Measurements from ENCODE around the gene TMC1. TPM values are rescaled to one million over a fixed set of nuclear protein-coding genes. Genes with fewer than 3 reads are reported as not detected.

TMC1 gene
- total RNA-seq, 1 experiment from 2014 or later = not detected

DNA sequence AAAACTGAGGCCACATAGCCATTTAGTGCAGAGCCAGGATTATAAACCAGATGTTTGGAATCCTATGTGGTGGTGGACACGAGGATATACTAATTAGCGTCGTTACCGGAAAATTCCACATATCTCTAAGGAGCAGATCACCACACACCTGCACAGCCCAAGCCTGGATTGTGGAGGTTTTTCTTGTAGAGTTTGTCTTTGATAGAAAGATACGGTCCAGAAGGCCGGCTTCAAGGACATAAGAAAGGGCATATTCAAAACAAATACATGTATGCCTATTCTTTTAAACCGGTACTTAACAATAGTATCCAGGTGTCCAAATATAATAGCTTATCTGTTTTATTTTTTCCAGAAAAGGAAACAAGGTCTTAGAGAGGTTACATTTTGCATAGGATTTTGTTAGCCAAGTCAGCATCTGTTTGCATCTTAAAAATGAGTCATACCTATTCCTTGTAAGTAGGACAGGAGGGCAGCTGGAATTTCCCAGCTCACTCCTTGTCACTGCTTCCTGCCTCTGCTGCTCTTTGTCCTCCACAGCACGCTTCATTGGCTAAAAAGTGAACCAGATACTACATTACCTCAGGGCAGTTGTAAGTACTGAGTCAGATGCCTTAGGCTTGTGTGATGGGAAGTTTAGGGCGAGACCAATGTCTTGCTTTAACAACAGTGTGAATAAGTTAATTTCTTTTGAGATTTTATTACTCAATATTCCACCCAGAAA, 3.6 kb downstream of the TMC1 start:
- POLR2A ChIA-PET = interaction anchor here (0.6 to 5.0 kb wide), 24 partner anchors 8 to 232 kb away, joined by 3 to 80 read pairs (median 4); partner anchors contain the start of gene ZFAND5
- TF ChIP-seq, protein P1, sequence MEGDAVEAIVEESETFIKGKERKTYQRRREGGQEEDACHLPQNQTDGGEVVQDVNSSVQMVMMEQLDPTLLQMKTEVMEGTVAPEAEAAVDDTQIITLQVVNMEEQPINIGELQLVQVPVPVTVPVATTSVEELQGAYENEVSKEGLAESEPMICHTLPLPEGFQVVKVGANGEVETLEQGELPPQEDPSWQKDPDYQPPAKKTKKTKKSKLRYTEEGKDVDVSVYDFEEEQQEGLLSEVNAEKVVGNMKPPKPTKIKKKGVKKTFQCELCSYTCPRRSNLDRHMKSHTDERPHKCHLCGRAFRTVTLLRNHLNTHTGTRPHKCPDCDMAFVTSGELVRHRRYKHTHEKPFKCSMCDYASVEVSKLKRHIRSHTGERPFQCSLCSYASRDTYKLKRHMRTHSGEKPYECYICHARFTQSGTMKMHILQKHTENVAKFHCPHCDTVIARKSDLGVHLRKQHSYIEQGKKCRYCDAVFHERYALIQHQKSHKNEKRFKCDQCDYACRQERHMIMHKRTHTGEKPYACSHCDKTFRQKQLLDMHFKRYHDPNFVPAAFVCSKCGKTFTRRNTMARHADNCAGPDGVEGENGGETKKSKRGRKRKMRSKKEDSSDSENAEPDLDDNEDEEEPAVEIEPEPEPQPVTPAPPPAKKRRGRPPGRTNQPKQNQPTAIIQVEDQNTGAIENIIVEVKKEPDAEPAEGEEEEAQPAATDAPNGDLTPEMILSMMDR (IDR thresholded peaks at IDR 0.05; ENCODE audit: unreplicated experiment) = no peak

DNA sequence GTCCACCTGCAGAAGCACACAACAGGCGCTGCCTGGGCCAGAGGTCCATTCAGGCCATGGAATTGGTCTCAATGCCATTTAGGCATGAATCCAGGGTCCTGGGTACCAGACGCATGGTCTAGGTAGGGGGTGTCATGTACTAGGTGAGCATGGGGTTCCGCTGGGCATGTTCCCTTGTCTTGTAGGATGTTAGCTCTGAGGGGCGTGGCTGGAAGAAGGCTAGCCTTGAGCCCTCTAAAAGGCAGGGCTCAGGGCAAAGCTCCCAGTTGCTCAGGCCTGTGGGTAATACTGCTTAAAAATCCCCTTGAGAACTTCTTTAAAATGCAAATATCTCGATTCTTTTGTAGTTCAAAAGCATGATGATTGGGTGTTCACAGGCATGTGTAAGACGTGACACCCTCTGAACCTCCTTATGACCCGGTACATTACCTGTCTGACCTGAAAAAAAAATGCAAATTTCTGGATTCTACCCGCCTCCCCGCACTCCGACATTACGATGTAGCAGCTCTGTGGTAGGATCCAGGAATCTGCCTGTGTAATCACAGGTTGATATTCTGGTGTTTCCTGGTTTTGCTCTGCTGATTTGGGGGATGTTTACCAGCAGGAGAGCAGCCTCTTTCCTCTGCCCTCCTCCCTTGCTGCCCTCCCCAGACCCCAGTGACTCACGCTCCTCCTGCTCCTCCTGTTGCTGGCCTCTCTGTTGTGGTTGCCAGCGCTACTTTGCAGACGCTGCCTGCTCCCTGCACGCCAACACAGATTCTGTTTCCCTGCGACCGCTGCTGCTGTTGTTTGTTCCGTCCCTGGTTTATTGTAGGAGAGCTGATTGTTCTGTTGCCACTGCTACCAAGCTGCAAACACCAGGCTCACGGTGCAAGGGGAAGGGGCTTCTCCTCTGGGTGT, 5.7 kb downstream of the TMC1 start:
- H3K27me3 Mint-ChIP-seq (ENCODE audit: insufficient read depth, unreplicated experiment) = no peaks in the 10 kb centered on the region
- POLR2A ChIA-PET = interaction anchor here (0.6 to 5.0 kb wide), 17 partner anchors 12 to 235 kb away, joined by 3 to 80 read pairs (median 7); partner anchors contain the start of gene ZFAND5
- peaks cover 5% of the 10 kb centered on the region for H3K36me3 Mint-ChIP-seq (ENCODE audit: insufficient read depth, unreplicated experiment)
- peak overlapping the region; percentile 65 for H3K4me3 Mint-ChIP-seq (ENCODE audit: unreplicated experiment)
- intact Hi-C loops (cut with micrococcal nuclease) = loop anchor here (5.0 kb wide), 1 partner anchor 50 kb away; no protein-coding TSS in a partner anchor
- CTCF ChIA-PET = interaction anchor here (0.6 to 1.0 kb wide), 11 partner anchors 13 to 194 kb away, joined by 3 to 6 read pairs (median 3); no protein-coding TSS in a partner anchor
- TF ChIP-seq, protein P1 (IDR thresholded peaks at IDR 0.05; ENCODE audit: unreplicated experiment) = no peak
- no peaks in the 10 kb centered on the region for H3K9me3 Mint-ChIP-seq (ENCODE audit: unreplicated experiment)
- DNase-seq (ENCODE audit: unreplicated experiment) = peak; percentile 82
- peaks cover 16% of the 10 kb centered on the region for H3K4me1 Mint-ChIP-seq (ENCODE audit: insufficient read depth, unreplicated experiment)
- BruUV-seq (replicated peaks) = no TSS peak
- H3K27ac Mint-ChIP-seq (ENCODE audit: low read depth, unreplicated experiment) = peak overlapping the region; percentile 96

More for the DNA sequence above, 3.6 kb downstream of the TMC1 start:
- BruUV-seq (replicated peaks) = no TSS peak
- DNase-seq (ENCODE audit: unreplicated experiment) = peak; percentile 97
- H3K9me3 Mint-ChIP-seq (ENCODE audit: unreplicated experiment) = no peaks in the 10 kb centered on the region
- peaks cover 5% of the 10 kb centered on the region for H3K36me3 Mint-ChIP-seq (ENCODE audit: insufficient read depth, unreplicated experiment)
- peaks cover 16% of the 10 kb centered on the region for H3K4me1 Mint-ChIP-seq (ENCODE audit: insufficient read depth, unreplicated experiment)
- intact Hi-C loops (cut with micrococcal nuclease) = loop anchor here (1.0 to 5.0 kb wide), 4 partner anchors 52 to 233 kb away; partner anchors contain the start of gene ZFAND5
- CTCF ChIA-PET = interaction anchor here (0.7 to 1.5 kb wide), 2 partner anchors 47 to 605 kb away, joined by 3 to 4 read pairs; no protein-coding TSS in a partner anchor
- peak overlapping the region; percentile 96 for H3K27ac Mint-ChIP-seq (ENCODE audit: low read depth, unreplicated experiment)
- no peak overlapping the region for H3K4me3 Mint-ChIP-seq (ENCODE audit: unreplicated experiment)
- H3K27me3 Mint-ChIP-seq (ENCODE audit: insufficient read depth, unreplicated experiment) = no peaks in the 10 kb centered on the region

DNA sequence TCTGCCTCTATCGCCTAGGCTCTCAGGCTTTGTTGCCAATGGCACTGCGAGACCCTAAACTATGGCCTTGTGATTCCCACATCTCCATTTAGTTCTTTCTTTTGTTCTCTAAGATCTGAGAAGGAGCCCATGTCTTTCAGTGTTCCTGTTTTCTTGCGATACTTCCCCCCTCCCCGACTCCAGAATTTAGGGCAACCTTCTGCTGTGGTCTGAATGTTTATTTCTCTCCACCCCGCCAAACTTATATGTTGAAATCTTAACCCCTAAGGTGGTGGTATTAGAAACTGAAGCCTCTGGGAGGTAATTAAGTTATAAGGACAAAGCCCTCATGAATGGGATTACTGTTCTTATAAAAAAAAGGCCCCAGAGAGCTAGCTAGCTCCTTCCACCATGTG, 6.4 kb downstream of the TMC1 start:
- peaks cover 16% of the 10 kb centered on the region for H3K4me1 Mint-ChIP-seq (ENCODE audit: insufficient read depth, unreplicated experiment)
- ChIA-PET CTCF (interaction anchor here (0.6 to 0.7 kb wide), 6 partner anchors 14 to 195 kb away, joined by 3 to 4 read pairs (median 3); no protein-coding TSS in a partner anchor), POLR2A (interaction anchor here (0.8 to 5.0 kb wide), 12 partner anchors 13 to 235 kb away, joined by 3 to 80 read pairs (median 16); partner anchors contain the start of gene ZFAND5)
- BruUV-seq (replicated peaks) = no TSS peak
- H3K36me3 Mint-ChIP-seq (ENCODE audit: insufficient read depth, unreplicated experiment) = peaks cover 5% of the 10 kb centered on the region
- intact Hi-C loops (cut with micrococcal nuclease) = loop anchor here (5.0 kb wide), 1 partner anchor 50 kb away; no protein-coding TSS in a partner anchor
- H3K27ac Mint-ChIP-seq (ENCODE audit: low read depth, unreplicated experiment) = peak overlapping the region; percentile 96
- TF ChIP-seq, protein P1 (IDR thresholded peaks at IDR 0.05; ENCODE audit: unreplicated experiment) = no peak
- H3K9me3 Mint-ChIP-seq (ENCODE audit: unreplicated experiment) = no peaks in the 10 kb centered on the region
- no peaks in the 10 kb centered on the region for H3K27me3 Mint-ChIP-seq (ENCODE audit: insufficient read depth, unreplicated experiment)
- H3K4me3 Mint-ChIP-seq (ENCODE audit: unreplicated experiment) = peak overlapping the region; percentile 65
- DNase-seq (ENCODE audit: unreplicated experiment) = no peak
